ENCODE data around the gene COA5.
"Not testable (repeated sequence)": the region's sequence is repeated elsewhere in the genome, so short reads cannot be mapped to it uniquely, and the experiment has no call there.

COA5 gene

DNA sequence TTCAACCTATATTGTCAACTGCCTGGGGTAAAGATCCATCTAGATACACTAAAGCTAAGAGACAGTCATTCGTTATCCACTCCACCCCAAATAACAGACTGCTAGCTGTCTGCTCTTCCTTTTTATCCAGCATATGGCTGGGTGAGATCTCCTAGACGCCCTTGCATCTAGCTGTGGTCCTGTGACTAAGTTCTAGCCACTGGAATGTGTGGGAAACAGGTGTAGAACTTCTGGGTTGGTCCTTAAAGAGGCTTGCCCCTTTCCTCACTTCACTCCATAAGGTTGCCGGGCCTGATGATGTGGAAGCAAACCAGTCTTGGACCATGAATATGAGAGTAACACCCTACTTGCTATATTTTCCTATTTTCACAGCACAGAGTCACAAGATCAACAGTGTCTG, 3.2 kb downstream of the COA5 start:
- no peak for DNase-seq

DNA sequence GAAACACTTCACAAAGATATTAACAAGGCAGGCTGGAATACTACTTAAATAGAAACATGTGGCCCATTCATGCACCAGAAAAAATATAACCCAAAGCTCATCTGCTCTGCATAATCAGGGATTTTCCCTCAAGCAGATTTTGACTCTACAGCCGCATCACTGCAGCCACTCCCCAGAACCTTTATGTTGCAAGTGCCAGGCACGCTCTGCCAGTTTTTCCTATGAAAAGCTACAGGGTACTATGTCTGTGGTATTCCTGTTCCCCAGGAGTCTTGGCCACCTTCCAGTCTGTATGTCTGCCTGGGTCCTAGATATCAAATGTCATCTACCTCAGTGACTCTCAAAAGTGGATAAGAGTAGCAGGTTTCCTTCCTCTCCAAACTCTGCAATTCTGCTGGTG, 3.8 kb downstream of the COA5 start:
- DNase-seq: no peak

DNA sequence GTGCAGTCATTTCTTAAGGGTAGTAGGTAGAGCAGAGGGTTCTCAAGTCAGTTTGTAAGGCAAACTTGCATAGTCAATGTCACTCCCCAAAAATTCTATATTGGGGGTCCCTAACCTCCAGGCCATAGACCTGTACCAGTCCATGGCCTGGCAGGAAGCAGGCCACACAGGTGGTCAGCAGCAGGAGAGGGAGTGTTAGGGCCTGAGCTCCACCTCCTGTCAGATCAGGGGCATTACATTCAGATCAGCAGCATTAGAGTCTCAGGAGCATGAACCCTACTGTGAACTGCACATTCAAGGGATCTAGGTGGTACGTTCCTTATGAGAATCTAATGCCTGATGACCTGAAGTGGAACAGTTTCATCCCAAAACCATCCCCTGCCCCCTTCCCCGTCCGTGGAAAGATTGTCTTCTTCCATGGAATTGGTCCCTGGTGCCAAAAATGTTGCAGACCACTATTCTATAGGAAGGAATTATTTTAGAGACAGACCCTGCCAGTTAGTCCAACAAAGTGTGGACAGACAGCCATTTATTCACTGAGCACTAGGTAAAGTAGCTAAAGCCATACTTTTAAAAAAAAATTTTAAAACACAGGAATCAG, 6.7 kb downstream of the COA5 start:
- no peak for DNase-seq

DNA sequence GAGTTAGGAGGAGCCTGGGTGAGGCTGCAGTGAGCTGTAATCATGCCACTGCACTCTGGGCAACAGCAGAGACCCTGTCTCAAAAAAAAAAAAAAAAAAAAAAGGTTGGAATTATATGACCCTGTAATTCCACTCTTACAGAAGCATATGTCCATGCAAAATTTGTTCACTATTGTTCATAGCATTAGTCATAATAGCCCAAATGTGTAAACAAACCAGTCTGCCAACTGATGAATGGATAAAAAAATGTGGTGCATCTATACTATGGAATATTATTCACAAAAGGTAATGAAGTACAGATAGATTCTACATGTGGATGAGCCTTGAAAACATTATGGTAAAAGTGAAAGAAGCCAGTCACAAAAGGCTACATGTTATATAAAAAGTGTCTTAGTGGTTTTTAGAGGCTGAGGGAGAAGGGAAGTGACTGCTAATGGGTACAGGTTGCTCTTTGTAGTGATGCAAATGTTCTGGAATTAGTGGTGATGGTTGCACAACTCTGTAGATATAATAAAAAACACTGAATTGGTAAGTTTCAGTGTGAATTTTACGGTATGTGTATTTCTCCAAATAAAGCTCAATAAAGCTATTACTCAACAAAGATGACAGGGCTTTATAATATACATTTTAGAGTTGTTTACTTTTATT, 9.4 kb downstream of the COA5 start:
- DNase-seq: no peak

DNA sequence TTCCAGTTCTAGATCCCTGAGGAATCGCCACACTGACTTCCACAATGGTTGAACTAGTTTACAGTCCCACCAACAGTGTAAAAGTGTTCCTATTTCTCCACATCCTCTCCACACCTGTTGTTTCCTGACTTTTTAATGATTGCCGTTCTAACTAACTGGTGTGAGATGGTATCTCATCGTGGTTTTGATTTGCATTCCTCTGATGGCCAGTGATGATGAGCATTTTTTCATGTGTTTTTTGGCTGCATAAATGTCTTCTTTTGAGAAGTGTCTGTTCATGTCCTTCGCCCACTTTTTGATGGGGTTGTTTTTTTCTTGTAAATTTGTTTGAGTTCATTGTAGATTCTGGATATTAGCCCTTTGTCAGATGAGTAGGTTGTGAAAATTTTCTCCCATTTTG, 13.6 kb downstream of the COA5 start:
- not testable (repeated sequence) for DNase-seq

DNA sequence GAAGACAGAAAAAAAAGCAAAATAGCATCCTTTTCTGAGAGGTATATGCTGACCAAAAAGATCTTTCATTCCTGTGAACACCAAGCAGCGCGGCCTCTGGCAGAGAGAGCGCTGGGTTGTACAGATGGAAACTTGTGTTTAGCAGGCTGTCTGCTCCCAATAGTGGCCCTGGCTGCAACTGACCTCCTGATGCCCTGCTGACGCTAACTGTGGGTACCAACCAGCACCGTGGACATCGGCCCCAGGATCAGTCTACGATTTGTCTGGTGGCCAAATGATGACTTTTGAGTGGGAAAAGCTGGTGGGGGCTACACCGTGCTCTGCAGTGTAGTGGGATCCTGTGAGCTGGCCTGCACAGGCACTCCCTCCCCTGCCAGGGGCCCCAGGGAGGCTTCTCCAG, 15.7 kb downstream of the COA5 start:
- no peak for DNase-seq

DNA sequence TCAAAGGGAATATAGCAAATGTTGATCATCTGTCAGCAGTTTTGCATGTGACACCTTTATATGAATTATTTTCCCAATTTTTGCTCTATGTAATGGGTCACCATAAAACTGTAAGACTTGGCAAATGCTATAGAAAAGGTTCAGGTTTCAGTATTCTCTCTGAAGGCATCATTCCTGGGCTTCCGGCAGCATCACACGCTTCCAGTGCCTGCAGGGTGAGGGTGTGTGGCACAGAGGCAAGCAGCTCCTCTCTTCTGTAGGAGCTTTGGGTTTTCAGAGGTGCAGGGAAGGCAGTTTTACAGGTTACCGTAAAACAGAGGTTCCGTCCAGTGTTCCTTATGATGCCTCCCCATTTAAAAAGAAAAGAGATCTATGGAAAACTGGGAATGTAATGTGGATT, 18.8 kb downstream of the COA5 start:
- DNase-seq: no peak

DNA sequence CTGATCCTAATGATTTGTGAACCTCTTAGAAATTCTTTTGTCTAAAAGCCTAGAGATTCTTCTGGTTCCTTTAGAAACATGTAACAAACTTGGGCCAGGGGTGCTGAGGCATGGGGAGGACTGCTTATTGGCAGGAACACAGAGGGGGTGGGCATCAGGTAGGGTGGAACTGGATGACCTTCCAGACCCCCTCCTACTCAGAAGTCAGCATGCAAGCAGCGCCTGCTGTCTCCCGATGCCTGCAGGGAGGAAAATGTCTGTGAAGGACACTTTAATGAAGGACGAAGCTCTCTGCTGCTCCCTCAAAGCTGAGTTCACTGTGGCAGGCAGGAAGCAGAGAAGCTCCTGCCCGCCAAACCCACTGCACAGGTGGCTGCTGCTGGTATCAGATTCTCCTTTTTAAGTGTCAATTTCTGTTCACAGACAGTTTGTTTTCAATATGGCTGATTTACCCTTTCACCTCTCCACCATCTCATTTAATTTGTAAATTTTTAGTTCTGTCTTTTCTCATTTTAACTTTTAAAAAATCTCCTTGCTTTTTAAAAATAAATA, 19.4 kb downstream of the COA5 start:
- no peak for DNase-seq

DNA sequence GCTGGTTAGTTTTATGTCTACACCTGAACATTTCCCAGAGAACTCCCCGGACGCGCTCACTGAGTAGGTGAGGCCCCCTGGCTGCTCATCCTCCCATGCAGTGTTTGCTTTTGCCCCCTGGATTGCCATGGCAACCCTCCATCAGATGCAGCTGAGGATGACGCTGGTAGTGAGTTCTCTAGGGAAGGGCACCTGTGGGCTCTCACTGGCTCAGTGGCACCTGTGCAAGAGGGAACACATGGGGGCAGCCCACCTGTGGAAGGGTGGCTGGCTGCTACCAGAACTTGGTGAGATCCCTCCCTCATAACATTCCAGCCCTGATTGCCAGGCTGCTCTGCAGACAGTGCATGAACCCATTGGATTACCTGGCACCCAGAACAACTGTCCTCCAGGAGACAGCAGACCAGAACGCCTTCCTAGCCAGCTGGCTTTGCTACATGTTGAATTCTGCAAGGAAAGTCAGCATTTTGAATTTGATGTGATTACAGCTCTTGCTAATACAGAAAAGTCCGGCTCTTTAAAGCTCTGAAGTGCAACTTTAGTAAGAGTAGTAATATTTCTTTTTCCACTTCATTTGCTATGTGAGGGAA, 21.7 kb downstream of the COA5 start:
- no peak for DNase-seq

DNA sequence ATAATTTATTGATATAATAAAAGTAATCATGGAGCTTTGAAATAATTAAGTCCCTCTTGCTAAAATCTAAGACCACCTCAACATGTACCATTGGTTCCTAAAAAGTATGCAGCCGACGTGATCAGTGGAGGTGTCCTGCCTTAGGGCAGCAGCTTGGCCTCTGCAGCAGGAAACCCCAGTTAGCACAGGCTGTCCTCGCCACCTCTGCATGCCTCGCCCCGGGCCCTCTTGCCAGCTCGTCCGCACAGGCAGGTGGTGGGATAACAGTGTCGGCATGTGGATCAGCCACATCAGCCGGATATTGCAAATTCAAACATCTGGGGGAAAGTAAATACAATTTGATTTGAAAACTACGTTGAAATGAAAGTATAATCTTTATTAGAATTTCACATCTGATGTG, 22.9 kb downstream of the COA5 start:
- no peak for DNase-seq

DNA sequence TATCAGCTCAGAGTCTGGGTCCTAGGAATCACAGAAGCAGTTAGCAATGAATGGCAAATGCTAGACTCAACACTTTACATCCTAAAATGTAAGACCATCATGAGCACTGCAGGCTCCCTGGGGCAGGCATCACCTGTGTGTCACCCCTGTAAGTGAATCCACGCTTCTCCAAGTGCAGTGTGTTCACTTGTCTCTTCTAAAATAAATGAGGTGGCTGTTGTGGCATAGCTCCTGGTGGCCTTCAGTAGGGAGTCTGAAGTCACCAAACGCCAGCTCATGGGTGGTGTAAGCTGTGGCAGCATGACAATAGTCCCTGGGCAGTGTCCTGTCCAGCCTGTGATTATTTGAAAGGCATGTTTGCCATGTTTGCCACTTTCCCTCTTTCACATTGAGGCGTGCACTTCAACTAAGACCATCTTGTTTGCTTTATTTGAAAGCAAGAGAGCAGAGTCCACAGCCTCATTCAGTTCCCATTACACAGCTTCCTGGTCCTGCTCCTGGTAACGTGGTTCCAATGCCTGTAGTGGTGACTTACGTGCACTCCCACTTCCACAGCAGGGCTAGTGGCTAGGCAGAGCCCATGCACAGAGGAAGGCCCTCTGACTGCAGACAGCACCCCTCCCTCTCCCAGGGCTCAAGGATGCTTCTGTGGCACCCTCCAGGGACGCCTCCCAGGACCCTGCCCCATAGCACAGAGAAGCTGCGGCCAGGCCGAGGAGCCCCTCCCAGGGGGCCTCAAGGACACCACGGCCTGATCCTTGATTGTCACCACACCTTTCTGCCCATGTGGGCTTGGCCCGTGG, 24.3 kb downstream of the COA5 start:
- DNase-seq: no peak

DNA sequence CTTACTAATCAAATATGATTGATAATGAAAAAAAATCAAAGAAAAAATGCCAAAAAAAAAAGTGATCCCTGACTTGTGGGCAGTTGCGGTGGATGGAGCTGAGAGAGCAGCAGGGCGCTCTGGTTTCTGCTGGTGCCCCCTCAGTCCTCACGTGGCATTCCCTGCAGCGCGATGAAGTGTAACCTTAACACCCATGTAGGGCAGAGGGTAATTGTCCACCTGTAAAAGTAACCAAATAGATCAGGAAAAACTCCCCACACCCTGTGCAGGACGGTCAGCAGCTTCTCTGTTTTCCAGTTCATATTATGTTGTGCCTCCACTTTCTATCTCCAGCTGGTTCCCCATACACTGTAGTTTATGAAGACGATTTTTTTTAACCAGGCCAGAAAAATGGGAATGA, 25.0 kb downstream of the COA5 start:
- DNase-seq: no peak

DNA sequence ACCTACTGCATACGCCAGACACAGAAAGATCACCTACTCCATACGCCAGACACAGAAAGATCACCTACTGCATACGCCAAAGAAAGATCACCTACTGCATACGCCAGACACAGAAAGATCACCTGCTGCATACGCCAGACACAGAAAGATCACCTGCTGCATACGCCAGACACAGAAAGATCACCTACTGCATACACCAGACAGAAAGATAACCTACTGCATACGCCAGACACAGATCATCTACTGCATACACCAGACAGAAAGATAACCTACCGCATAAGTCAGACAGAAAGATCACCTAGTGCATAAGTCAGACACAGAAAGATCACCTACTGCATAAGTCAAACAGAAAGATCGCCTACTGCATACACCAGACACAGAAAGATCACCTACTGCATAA, 25.8 kb downstream of the COA5 start:
- no peak for DNase-seq

DNA sequence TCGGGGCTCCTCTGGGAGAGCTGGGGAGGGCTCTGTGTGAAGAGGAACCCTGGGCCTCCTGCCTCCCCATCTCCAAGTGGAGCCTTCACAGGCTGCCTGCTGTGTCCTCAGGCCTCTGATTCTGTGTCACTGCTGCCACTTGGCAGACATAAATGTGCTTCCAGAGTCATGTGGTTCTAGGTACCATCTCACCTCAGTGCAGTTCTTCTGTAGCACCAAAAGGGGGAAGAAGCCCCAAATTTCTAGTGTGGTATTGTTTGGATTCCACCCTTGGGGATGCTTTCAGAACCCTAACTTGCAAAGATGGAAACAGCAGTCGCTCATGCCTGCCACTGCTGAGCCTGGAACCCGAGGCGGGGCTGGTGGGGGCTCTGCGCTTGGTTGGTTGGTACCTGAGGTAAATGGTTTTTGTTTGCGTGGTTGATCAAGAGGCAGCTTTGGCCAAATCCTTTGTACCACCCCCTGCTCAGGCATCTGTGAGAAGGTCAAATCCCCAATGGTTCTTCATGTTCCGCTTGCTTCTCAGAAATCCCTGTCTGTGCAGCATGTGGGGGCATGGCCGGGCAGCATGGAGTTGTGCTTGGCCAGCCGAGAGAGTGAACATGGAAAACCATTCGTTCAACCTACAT, 27.5 kb downstream of the COA5 start:
- no peak for DNase-seq

DNA sequence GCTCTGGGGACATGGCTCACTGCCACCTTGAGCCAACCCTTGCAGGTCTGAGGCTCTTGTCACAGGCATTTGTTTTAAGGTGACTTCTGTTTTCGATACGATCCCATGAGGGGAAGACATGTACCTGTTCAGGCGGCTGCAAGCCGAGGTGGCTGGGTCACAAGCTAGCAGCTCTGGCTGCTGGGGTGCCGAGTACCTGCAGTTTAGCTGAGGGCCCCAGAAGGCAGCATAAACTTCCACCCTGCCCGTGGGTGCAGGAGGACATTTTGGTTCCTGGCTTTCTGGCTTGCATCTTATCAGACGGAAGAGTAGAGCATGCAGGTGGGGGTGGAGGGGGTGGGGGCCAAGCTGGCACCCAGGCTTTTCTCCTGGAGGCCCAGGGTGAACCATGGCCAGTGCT, 28.4 kb downstream of the COA5 start:
- DNase-seq: no peak

DNA sequence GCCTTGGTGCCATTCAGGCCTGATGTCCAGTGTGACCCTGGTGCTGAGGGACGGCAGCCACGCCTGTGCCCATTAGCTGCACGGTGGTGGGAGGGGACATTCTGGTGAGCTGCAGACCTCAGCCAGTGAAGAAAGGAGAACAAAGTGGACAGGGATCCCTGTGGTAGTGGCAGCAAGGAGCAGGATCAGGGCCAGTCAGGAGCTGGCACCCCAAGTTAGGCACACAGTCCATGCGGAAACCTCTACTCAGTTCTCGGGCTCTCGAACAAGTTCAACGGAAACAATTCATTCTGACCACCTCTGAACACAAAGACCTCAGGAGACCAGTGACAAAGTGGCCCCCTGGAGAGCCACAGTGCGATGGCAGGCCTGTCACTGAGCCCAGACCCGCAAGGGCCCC, 30.1 kb downstream of the COA5 start:
- DNase-seq: no peak

DNA sequence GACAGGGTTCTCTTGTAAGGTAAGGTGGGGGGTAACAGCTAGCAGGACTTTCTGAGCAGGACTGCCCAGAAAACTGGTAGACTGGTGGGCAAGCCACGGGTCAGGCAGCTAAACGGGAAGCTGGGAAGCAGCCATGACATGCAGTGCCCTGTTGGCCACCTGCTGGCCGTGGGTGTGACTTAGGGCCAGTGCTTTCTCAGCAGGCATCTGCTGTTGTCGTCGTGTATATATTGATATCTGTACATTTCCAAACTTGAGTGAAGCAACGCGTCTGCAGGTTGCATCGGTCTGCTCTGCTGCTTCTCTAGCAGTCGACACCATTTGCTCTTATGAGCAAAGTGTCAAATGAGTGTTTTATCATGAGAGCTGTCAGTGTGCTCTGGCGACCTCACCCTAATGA, 31.0 kb downstream of the COA5 start:
- DNase-seq: no peak

DNA sequence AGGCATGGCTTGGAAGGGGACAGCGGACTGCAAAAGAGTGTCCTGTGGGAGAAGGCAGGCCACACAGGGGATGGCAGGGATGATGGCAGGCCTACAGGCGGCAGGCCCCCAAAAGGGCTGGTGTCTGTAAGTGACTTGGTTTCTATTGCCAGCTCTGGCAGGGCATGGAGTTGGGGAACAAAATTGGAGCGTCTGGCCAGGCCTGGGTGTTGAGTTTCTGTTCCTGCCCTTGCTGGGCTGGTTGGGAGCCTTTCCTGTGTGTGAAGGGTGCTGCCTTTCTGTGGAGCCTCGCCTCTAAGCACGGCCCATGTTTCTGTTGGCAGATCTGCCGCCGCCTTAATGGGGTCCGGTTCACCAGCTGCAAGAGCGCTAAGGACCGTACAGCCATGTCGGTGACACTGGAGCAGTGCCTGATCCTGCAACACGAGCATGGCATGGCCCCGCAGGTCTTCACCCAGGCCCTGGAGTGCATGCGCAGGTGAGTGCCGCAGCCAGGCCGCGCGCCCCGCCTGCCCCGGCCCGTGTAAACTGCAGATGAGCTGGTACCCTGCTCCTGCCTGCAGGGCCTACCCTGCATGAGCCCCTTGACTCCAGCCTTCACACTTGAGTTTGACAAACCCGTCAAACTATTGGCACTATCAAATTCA, 31.5 kb downstream of the COA5 start:
- DNase-seq: no peak

DNA sequence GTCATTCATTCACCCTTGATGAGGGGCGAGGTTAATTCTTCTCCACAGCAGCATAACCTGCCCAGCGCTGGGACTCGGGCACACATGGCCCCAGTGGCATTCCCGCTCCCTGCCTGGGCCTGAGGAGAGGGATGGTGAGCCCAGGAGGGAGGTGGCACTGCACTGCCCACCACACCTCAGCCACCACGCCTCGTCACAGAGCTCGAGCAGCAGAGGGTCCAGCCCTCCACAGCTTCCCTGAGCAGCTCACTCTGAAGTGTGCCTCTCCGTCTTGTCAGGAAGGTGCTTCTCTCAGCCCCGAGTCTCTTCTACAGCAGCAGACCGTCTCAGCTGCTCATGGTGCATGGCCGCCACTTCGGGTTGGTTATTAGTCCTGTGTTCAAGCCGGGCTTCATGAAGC, 34.9 kb downstream of the COA5 start:
- no peak for DNase-seq

DNA sequence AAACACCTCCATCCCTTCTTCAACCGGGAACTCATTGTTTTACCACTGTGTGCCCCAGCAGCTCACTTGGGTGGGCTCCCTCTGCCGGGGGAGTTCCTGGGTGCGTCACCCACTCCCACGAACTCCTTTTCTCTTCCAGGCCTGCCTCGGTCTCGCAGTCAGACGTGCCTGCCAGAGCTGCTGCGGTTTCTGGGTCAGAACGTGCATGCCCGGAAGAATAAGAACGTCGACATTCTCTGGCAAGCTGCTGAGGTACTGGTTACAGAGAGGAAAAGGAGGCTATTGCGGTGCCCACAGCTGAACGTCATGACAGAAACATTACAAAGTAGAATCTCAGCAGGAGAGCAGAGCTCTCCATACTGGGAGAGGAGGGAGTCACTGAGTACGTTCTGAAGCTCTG, 35.6 kb downstream of the COA5 start:
- no peak for DNase-seq

DNA sequence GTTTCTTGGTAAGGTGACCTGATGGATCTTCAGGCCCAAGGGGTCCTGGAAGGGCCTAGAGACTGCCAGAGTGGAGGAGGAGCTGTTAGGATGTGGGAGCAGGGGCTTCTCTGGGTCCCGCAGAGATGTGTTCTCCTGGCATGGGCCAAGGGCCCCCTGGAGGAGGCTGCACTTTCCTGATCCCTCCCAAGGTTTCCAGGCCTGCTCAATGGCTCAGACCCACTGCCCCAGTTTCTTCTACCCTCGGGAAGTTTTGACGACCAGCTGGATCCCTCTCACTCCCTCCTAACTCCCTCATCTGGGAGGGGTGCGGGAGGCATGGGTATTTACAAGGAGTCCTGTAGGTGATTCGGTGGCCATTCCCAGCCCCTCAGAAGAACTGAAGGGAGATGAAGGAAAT, 36.1 kb downstream of the COA5 start:
- no peak for DNase-seq

DNA sequence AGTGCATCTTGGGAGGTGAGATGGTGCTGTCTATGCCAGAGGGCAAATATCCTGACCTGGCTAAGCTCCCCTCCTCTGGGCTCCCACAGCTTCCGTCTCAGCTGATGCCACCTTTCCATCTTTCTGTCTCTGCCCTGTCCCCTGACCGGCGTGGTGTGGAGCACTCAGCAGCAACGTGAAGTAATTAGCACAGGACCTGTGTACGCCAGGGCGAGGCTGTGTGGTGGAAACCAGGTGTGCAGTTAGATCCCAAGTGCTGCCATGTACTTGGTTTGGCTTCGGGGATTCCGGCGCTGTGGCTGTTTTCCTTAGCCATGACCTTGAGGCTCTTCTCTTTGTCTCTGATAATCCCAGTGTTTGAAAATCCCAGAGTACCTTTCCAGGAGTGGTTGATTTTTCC, 36.5 kb downstream of the COA5 start:
- no peak for DNase-seq

Measured in NCI-H1048 (cell line).